NCI-H187 (cell line): ENCODE measurements around the gene ATP9A.
"Not testable (repeated sequence)": the region's sequence is repeated elsewhere in the genome, so short reads cannot be mapped to it uniquely, and the experiment has no call there.

ENCODE experiments used
- DNase-seq, 2 experiments: peaks; one replicate each; lab custom pipeline; 2025; lab: John Stamatoyannopoulos, UW

The ATP9A gene

GRCh38 chr20:51653226-51653625 lies 115.0 kb downstream of the ATP9A start:
- no peak for DNase-seq

GRCh38 chr20:51651921-51652549 lies 116.2 kb downstream of the ATP9A start:
- DNase-seq = no peak

GRCh38 chr20:51650685-51651134 lies 117.5 kb downstream of the ATP9A start:
- DNase-seq = no peak

GRCh38 chr20:51648571-51648947 lies 119.6 kb downstream of the ATP9A start:
- no peak for DNase-seq

- no peak for DNase-seq
These were observed 120.3 kb downstream of the ATP9A start for GRCh38 chr20:51647674-51648570.

GRCh38 chr20:51643810-51644209 lies 124.4 kb downstream of the ATP9A start:
- DNase-seq = not testable (repeated sequence)

- no peak for DNase-seq
These were observed 124.8 kb downstream of the ATP9A start for GRCh38 chr20:51643390-51643789.

GRCh38 chr20:51641866-51642265 lies 126.3 kb downstream of the ATP9A start:
- DNase-seq = no peak

- no peak for DNase-seq
These were observed 127.4 kb downstream of the ATP9A start for GRCh38 chr20:51640743-51641142.

GRCh38 chr20:51639206-51639832 lies 128.9 kb downstream of the ATP9A start:
- no peak for DNase-seq

GRCh38 chr20:51637241-51637640 lies 130.9 kb downstream of the ATP9A start:
- DNase-seq = no peak

- DNase-seq = no peak
These were observed 132.1 kb downstream of the ATP9A start for GRCh38 chr20:51636123-51636522.

- DNase-seq = no peak
These were observed 132.5 kb downstream of the ATP9A start for GRCh38 chr20:51635680-51636079.

GRCh38 chr20:51634877-51635276 lies 133.3 kb downstream of the ATP9A start:
- no peak for DNase-seq

GRCh38 chr20:51634257-51634656 lies 133.9 kb downstream of the ATP9A start:
- no peak for DNase-seq

GRCh38 chr20:51633430-51633829 lies 134.8 kb downstream of the ATP9A start:
- no peak for DNase-seq

- no peak for DNase-seq
These were observed 136.2 kb downstream of the ATP9A start for GRCh38 chr20:51631953-51632352.

- no peak for DNase-seq
These were observed 136.9 kb downstream of the ATP9A start for GRCh38 chr20:51631011-51631950.

GRCh38 chr20:51629399-51630058 lies 138.7 kb downstream of the ATP9A start:
- no peak for DNase-seq

GRCh38 chr20:51628533-51629398 lies 139.4 kb downstream of the ATP9A start:
- no peak for DNase-seq
